Measurements from ENCODE around the gene CACNG4.

Gene CACNG4

GRCh38 chr17:66944351-66945146, 20.0 kb upstream of the CACNG4 start:
- no peak overlapping the region for H3K4me3 ChIP-seq (replicated peaks; ENCODE audit: low read depth, low read length)
- peaks cover 7% of the 10 kb centered on the region for H3K27me3 ChIP-seq (replicated peaks; ENCODE audit: control insufficient read depth, insufficient read depth, low read length)
- no peak for DNase-seq (ENCODE audit: extremely low read depth, insufficient read length)
- TF ChIP-seq, protein P1, sequence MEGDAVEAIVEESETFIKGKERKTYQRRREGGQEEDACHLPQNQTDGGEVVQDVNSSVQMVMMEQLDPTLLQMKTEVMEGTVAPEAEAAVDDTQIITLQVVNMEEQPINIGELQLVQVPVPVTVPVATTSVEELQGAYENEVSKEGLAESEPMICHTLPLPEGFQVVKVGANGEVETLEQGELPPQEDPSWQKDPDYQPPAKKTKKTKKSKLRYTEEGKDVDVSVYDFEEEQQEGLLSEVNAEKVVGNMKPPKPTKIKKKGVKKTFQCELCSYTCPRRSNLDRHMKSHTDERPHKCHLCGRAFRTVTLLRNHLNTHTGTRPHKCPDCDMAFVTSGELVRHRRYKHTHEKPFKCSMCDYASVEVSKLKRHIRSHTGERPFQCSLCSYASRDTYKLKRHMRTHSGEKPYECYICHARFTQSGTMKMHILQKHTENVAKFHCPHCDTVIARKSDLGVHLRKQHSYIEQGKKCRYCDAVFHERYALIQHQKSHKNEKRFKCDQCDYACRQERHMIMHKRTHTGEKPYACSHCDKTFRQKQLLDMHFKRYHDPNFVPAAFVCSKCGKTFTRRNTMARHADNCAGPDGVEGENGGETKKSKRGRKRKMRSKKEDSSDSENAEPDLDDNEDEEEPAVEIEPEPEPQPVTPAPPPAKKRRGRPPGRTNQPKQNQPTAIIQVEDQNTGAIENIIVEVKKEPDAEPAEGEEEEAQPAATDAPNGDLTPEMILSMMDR (IDR thresholded peaks at IDR 0.05; ENCODE audit: insufficient read depth, low read length, poor library complexity, severe bottlenecking), result no peak
- H3K36me3 ChIP-seq (ENCODE audit: control insufficient read depth, insufficient read depth, low read length), result no peaks in the 10 kb centered on the region

- no peak for DNase-seq (ENCODE audit: extremely low read depth, insufficient read length)
- H3K27me3 ChIP-seq (replicated peaks; ENCODE audit: control insufficient read depth, insufficient read depth, low read length), result peaks cover 7% of the 10 kb centered on the region
- H3K36me3 ChIP-seq (ENCODE audit: control insufficient read depth, insufficient read depth, low read length), result no peaks in the 10 kb centered on the region
- TF ChIP-seq, protein P1 (IDR thresholded peaks at IDR 0.05; ENCODE audit: insufficient read depth, low read length, poor library complexity, severe bottlenecking), result no peak
- H3K4me3 ChIP-seq (replicated peaks; ENCODE audit: low read depth, low read length), result no peak overlapping the region
Observed at GRCh38 chr17:66945147-66945835, 19.2 kb upstream of the CACNG4 start.

- Histone ChIP-seq H3K4me3 (replicated peaks; ENCODE audit: low read depth, low read length) (no peak overlapping the region), H3K36me3 (ENCODE audit: control insufficient read depth, insufficient read depth, low read length) (no peaks in the 10 kb centered on the region), H3K27me3 (replicated peaks; ENCODE audit: control insufficient read depth, insufficient read depth, low read length) (peaks cover 7% of the 10 kb centered on the region)
- DNase-seq (ENCODE audit: extremely low read depth, insufficient read length), result no peak
- TF ChIP-seq, protein P1 (IDR thresholded peaks at IDR 0.05; ENCODE audit: insufficient read depth, low read length, poor library complexity, severe bottlenecking), result no peak
Observed at GRCh38 chr17:66946251-66946650, 18.3 kb upstream of the CACNG4 start.

DNA sequence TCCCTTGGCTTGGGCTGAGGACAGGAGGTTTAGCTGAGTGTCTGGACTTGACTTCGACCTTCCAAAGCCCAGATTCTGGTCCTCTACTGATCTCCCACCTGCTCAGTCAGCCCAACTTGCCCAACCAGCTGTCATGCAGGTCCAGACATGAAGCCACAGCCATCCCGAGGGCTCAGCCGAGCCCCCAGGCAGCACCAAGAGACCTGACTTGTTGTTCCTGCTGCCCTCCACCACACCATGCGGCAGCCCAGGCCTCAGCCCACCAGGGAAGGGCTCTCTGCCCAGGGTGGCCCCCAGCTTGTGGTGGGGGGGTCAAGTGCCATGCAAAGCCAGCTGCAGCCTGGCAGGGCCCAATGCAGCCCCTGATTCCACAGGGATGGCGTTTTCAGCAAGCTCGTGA, 17.2 kb upstream of the CACNG4 start:
- no peak for DNase-seq (ENCODE audit: extremely low read depth, insufficient read length)
- Histone ChIP-seq H3K4me3 (replicated peaks; ENCODE audit: low read depth, low read length) (no peak overlapping the region), H3K36me3 (ENCODE audit: control insufficient read depth, insufficient read depth, low read length) (no peaks in the 10 kb centered on the region), H3K27me3 (replicated peaks; ENCODE audit: control insufficient read depth, insufficient read depth, low read length) (peaks cover 5% of the 10 kb centered on the region)
- TF ChIP-seq, protein P1 (IDR thresholded peaks at IDR 0.05; ENCODE audit: insufficient read depth, low read length, poor library complexity, severe bottlenecking), result no peak

DNA sequence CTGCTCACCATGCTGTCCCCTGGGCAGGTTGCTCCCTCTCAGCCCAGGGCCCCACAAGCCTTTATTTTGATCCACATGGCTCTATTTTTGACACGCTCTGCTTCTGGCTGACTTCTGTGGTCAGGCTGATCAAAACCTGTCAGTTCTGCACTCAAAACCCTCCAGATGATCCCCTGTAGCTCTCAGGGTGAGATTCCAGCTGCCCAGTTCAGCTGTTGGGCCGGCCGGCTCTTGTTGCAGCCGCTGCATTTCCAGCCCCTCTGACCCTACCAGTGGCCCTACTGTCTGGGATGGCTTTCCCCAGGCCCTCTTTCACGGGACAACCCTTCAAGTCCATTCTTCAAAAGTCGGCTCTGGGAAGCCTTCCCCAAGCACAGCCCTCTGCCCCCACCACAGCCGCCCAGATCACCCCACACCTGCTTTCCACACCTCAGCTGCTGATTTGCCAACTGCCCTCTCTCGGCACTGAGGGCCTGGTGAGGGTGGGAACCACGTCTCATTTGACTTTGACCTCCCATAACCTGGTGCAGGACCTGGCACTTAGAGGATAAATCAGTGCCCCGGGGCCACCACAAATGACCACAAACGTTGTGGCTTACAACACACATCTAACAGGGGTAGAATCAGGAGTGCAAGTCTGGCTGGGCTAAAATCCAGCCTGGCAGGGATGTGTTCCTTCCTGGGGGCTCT, 16.3 kb upstream of the CACNG4 start:
- Histone ChIP-seq H3K27me3 (replicated peaks; ENCODE audit: control insufficient read depth, insufficient read depth, low read length) (peaks cover 5% of the 10 kb centered on the region), H3K36me3 (ENCODE audit: control insufficient read depth, insufficient read depth, low read length) (no peaks in the 10 kb centered on the region), H3K4me3 (replicated peaks; ENCODE audit: low read depth, low read length) (no peak overlapping the region)
- DNase-seq (ENCODE audit: extremely low read depth, insufficient read length), result no peak
- TF ChIP-seq, protein P1 (IDR thresholded peaks at IDR 0.05; ENCODE audit: insufficient read depth, low read length, poor library complexity, severe bottlenecking), result no peak
